Measurements from ENCODE around the gene TCF4.

Gene TCF4

GRCh38 chr18:55226044-55226443 is 361.9 kb downstream of the TCF4 start:
- no peaks in the 10 kb centered on the region for H3K4me1 ChIP-seq (ENCODE audit: insufficient read depth, poor library complexity, severe bottlenecking)
- no peak overlapping the region for H3K27ac ChIP-seq (ENCODE audit: poor library complexity, severe bottlenecking)
- no peaks in the 10 kb centered on the region for H3K9me3 ChIP-seq (ENCODE audit: severe bottlenecking)
- H3K36me3 ChIP-seq (ENCODE audit: low read depth): no peaks in the 10 kb centered on the region
- no peak overlapping the region for H3K4me3 ChIP-seq (ENCODE audit: severe bottlenecking)
- no peaks in the 10 kb centered on the region for H3K27me3 ChIP-seq (ENCODE audit: insufficient read depth, poor library complexity, severe bottlenecking)
- no peak for TF ChIP-seq CTCF (IDR thresholded peaks at IDR 0.05; ENCODE audit: poor library complexity, severe bottlenecking)
- no peak for DNase-seq (ENCODE audit: low spot score)
- ATAC-seq (ENCODE audit: low read depth): no peak

GRCh38 chr18:55224086-55224625 is 363.8 kb downstream of the TCF4 start:
- Histone ChIP-seq H3K36me3 (ENCODE audit: low read depth) (no peaks in the 10 kb centered on the region), H3K27me3 (ENCODE audit: insufficient read depth, poor library complexity, severe bottlenecking) (no peaks in the 10 kb centered on the region), H3K4me1 (ENCODE audit: insufficient read depth, poor library complexity, severe bottlenecking) (no peaks in the 10 kb centered on the region), H3K9me3 (ENCODE audit: severe bottlenecking) (no peaks in the 10 kb centered on the region), H3K4me3 (ENCODE audit: severe bottlenecking) (no peak overlapping the region), H3K27ac (ENCODE audit: poor library complexity, severe bottlenecking) (no peak overlapping the region)
- no peak for TF ChIP-seq CTCF (IDR thresholded peaks at IDR 0.05; ENCODE audit: poor library complexity, severe bottlenecking)
- ATAC-seq (ENCODE audit: low read depth) (no peak), DNase-seq (ENCODE audit: low spot score) (no peak)

DNA sequence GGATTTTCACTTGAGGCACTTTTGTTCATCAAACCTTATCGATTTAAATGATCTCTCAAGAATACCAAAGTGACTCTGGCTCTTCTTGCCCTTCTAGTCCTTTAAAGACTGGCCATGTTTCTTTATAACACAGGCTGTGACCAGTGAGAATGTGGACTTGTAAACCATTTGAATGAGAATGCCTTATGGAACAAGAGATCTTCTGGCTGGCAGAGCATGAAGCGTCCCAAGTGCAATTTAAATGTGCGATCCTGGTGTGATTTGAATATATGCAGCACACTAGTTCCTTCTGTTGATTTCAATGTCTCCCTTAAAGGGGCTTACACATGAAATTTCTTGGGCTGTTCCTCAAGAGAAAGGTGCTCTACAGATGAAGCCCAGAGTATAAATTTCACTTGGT is 366.4 kb downstream of the TCF4 start:
- ATAC-seq (ENCODE audit: low read depth): no peak
- H3K36me3 ChIP-seq (ENCODE audit: low read depth): no peaks in the 10 kb centered on the region
- no peak for TF ChIP-seq CTCF (IDR thresholded peaks at IDR 0.05; ENCODE audit: poor library complexity, severe bottlenecking)

DNA sequence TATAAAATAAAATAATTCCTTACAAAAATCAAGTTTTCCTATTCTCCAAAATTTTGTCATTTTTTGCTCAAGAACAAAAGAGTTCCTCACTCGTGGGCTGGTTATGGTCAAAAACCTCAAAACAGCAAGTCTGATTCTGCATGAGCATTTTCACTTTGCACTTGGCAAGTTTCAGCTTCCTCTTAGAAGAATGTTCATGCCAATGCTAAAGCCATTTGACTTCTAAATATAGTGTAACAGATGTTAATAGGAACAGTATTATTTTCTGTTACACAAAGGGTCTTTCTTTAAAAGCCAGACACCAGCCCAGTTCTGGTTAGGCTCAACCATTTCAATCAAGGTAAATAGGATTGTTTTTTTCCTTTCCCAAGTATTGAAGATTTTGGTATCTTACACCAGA is 367.5 kb downstream of the TCF4 start:
- H3K27ac ChIP-seq (ENCODE audit: poor library complexity, severe bottlenecking): no peak overlapping the region
- ATAC-seq (ENCODE audit: low read depth): no peak

More for the DNA sequence above, 366.4 kb downstream of the TCF4 start:
- no peak for DNase-seq (ENCODE audit: low spot score)
- Histone ChIP-seq H3K4me3 (ENCODE audit: severe bottlenecking) (no peak overlapping the region), H3K27me3 (ENCODE audit: insufficient read depth, poor library complexity, severe bottlenecking) (no peaks in the 10 kb centered on the region), H3K9me3 (ENCODE audit: severe bottlenecking) (no peaks in the 10 kb centered on the region), H3K4me1 (ENCODE audit: insufficient read depth, poor library complexity, severe bottlenecking) (no peaks in the 10 kb centered on the region), H3K27ac (ENCODE audit: poor library complexity, severe bottlenecking) (no peak overlapping the region)

More for the DNA sequence above, 367.5 kb downstream of the TCF4 start:
- Histone ChIP-seq H3K27me3 (ENCODE audit: insufficient read depth, poor library complexity, severe bottlenecking) (no peaks in the 10 kb centered on the region), H3K4me1 (ENCODE audit: insufficient read depth, poor library complexity, severe bottlenecking) (no peaks in the 10 kb centered on the region), H3K4me3 (ENCODE audit: severe bottlenecking) (no peak overlapping the region), H3K36me3 (ENCODE audit: low read depth) (no peaks in the 10 kb centered on the region), H3K9me3 (ENCODE audit: severe bottlenecking) (no peaks in the 10 kb centered on the region)
- TF ChIP-seq CTCF (IDR thresholded peaks at IDR 0.05; ENCODE audit: poor library complexity, severe bottlenecking): no peak
- no peak for DNase-seq (ENCODE audit: low spot score)
